Nephron (organoid): ENCODE data around the gene CFAP251.

ENCODE experiments used
- H3K27ac Mint-ChIP-seq, 3 experiments: 2 replicates each; pipeline ENCODE4 v1.8.0; 2020; ENCODE audit warnings: mixed read lengths in 3 of 3, mild to moderate bottlenecking in 2 of 3, moderate library complexity in 1 of 3
- H3K27me3 Mint-ChIP-seq: 2 replicates; pipeline ENCODE4 v1.8.0; 2021; ENCODE audit warnings: low read depth, mild to moderate bottlenecking, moderate library complexity, mixed read lengths
- H3K36me3 Mint-ChIP-seq: 2 replicates; pipeline ENCODE4 v1.8.0; 2020; ENCODE audit warnings: low read depth, mixed read lengths
- H3K4me1 Mint-ChIP-seq: 2 replicates; pipeline ENCODE4 v1.8.0; 2020; ENCODE audit warnings: mixed read lengths
- H3K4me3 Mint-ChIP-seq, 3 experiments: 2 replicates each; pipeline ENCODE4 v1.8.0; 2020; ENCODE audit warnings: mild to moderate bottlenecking in 3 of 3, mixed read lengths in 3 of 3, moderate library complexity in 2 of 3
- H3K9me3 Mint-ChIP-seq: 2 replicates; pipeline ENCODE4 v1.8.0; 2020; ENCODE audit warnings: mixed read lengths
- TF ChIP-seq, protein P1 (sequence below), 3 experiments: fragments of 200-600 bp; sonication (generic); IDR thresholded peaks; one replicate each; pipeline ENCODE4 v1.5.0; 2021; ENCODE audit warnings: antibody characterized with exemption in 3 of 3; ENCODE audit not compliant: unreplicated experiment in 3 of 3

The CFAP251 gene

GRCh38 chr12:121996050-121996944, 77.9 kb downstream of the CFAP251 start:
- H3K27ac Mint-ChIP-seq = peak overlapping the region in 2 of 3 experiments; percentile 27 to 72
- H3K9me3 Mint-ChIP-seq = peaks cover 4% of the 10 kb centered on the region
- TF ChIP-seq, protein P1, sequence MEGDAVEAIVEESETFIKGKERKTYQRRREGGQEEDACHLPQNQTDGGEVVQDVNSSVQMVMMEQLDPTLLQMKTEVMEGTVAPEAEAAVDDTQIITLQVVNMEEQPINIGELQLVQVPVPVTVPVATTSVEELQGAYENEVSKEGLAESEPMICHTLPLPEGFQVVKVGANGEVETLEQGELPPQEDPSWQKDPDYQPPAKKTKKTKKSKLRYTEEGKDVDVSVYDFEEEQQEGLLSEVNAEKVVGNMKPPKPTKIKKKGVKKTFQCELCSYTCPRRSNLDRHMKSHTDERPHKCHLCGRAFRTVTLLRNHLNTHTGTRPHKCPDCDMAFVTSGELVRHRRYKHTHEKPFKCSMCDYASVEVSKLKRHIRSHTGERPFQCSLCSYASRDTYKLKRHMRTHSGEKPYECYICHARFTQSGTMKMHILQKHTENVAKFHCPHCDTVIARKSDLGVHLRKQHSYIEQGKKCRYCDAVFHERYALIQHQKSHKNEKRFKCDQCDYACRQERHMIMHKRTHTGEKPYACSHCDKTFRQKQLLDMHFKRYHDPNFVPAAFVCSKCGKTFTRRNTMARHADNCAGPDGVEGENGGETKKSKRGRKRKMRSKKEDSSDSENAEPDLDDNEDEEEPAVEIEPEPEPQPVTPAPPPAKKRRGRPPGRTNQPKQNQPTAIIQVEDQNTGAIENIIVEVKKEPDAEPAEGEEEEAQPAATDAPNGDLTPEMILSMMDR (IDR thresholded peaks at IDR 0.05; ENCODE audit: unreplicated experiment in 3 of 3) = no peak
- H3K27me3 Mint-ChIP-seq = no peaks in the 10 kb centered on the region
- H3K36me3 Mint-ChIP-seq = peaks cover 3% of the 10 kb centered on the region
- H3K4me3 Mint-ChIP-seq = no peak overlapping the region
- no peaks in the 10 kb centered on the region for H3K4me1 Mint-ChIP-seq

DNA sequence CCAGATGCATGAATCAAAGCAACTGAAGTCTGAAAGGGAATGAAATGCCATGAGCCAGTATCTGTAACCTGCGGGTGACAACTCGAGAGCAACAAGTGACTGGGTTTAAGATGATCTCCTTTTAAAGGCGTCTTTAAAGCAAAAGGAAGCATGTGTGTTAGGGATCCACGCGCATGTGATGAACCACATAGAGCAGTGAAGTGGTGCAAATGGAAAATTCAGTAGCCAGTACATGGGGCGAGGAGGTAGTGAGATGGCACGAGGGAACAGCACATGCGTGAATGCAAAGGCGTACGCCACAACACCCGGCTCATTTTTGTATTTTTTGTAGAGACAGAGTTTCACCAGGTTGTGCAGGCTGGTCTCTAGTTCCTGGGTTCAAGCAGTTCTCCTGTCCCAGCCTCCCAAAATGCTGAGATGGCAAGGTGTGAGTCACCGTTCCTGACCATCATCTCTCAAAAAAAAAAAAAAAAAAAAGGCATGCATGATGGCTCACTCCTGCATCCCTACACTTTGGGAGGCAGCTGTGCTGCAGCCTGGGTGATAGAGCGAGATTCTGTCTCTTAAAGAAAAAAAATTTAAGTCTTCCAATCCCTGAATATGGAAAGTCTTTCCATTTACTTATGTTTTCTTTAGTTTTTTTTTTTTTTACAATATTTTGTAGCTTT, 78.7 kb downstream of the CFAP251 start:
- H3K27ac Mint-ChIP-seq = peak overlapping the region in 1 of 3 experiments; percentile 72
- H3K4me1 Mint-ChIP-seq = no peaks in the 10 kb centered on the region
- H3K36me3 Mint-ChIP-seq = peaks cover 3% of the 10 kb centered on the region

GRCh38 chr12:122001466-122002209, 83.2 kb downstream of the CFAP251 start:
- H3K27ac Mint-ChIP-seq = no peak overlapping the region
- H3K27me3 Mint-ChIP-seq = peaks cover 4% of the 10 kb centered on the region
- H3K36me3 Mint-ChIP-seq = peaks cover 7% of the 10 kb centered on the region
- H3K4me1 Mint-ChIP-seq = peaks cover 5% of the 10 kb centered on the region
- TF ChIP-seq, protein P1 (IDR thresholded peaks at IDR 0.05; ENCODE audit: unreplicated experiment in 3 of 3) = no peak
- no peak overlapping the region for H3K4me3 Mint-ChIP-seq
- H3K9me3 Mint-ChIP-seq = peaks cover 4% of the 10 kb centered on the region

More for the DNA sequence above, 78.7 kb downstream of the CFAP251 start:
- Mint-ChIP-seq H3K9me3 (peaks cover 4% of the 10 kb centered on the region), H3K27me3 (peaks cover 4% of the 10 kb centered on the region), H3K4me3 (no peak overlapping the region)
- TF ChIP-seq, protein P1 (IDR thresholded peaks at IDR 0.05; ENCODE audit: unreplicated experiment in 3 of 3) = no peak

DNA sequence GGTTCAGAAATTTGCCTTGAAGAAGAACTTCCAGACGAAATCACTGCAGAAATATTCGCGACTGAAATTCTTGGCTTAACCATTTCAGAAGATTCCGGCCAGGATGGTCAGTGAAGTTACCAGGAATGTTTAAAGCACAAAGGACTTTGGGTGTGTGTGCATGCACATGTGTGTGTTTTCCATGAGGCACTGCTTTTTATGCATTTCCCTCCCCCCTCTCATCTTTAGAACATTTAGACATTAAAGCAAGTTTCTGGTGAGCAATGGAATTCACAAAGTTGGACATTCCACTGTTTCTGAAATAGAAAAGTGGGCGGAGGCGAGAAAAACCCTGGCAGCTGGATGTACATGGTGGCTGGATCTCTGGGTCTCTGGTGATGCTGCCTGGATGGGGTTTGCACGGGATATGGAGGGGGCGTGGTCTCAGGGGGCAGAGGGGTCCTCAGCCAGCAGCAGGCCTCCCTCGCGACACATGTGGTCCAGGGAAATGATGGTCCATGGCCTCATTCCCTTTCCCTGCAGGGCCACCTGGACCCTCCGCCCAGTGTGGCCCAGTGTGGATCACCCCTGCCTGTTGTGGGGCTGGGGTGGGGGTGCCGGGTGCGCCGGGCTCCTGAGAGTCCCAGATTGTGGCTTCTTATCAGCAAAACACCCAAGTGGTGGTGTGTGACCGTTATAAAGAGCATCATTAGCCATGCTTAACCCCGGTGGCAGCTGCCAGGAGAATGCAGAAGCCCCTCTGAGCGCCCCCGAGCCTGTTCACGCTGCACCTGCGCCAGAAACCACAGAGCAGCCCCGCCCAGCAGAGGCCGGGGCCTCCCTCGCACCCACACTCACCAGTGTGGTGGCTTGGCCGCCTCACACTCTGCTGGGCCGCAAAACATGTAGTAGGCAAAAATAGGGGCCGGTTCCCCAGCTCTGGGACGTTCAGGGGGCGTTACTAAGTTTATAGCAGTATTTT, 85.5 kb downstream of the CFAP251 start:
- Mint-ChIP-seq H3K4me3 (no peak overlapping the region), H3K4me1 (peaks cover 5% of the 10 kb centered on the region), H3K27ac (no peak overlapping the region), H3K9me3 (peaks cover 4% of the 10 kb centered on the region), H3K27me3 (peaks cover 4% of the 10 kb centered on the region), H3K36me3 (peaks cover 7% of the 10 kb centered on the region)
- TF ChIP-seq, protein P1 (IDR thresholded peaks at IDR 0.05; ENCODE audit: unreplicated experiment in 3 of 3) = no peak

DNA sequence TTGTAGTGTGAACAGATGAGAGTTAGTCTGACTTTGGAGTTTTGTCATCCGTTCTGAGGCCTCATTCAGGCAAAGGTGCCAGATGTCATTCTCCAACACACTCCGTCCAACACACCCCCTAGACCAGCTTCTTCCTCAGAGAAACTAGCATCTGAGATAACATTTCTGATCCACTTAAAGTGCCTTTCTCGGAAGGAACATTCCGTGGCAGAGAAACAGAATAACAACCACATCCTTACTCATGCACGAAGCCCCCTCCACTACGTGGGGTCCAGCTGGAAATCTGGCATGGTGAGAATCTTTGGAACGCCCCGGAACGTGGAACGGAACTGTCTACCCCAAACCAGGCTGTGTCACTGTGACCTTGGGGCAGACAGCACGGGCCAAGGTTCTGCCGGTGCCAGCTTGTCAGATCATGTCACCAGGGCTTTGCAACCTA, 86.3 kb downstream of the CFAP251 start:
- TF ChIP-seq, protein P1 (IDR thresholded peaks at IDR 0.05; ENCODE audit: unreplicated experiment in 3 of 3) = no peak
- H3K4me3 Mint-ChIP-seq = no peak overlapping the region
- no peak overlapping the region for H3K27ac Mint-ChIP-seq
- H3K9me3 Mint-ChIP-seq = peaks cover 2% of the 10 kb centered on the region
- peaks cover 4% of the 10 kb centered on the region for H3K27me3 Mint-ChIP-seq
- H3K36me3 Mint-ChIP-seq = peaks cover 5% of the 10 kb centered on the region
- peaks cover 5% of the 10 kb centered on the region for H3K4me1 Mint-ChIP-seq
